Bone marrow (tissue), 2 donors: ENCODE results near the gene CELF5.
A peak's percentile ranks its signal among the peaks of the same experiment; 100 is the strongest.
"Not testable (repeated sequence)": the region's sequence is repeated elsewhere in the genome, so short reads cannot be mapped to it uniquely, and the experiment has no call there.

Experiments
- DNase-seq, 2 donors: peaks; one replicate each; lab custom pipeline; 2025; lab: John Stamatoyannopoulos, UW

Gene CELF5

GRCh38 chr19:3292958-3293529 is 68.6 kb downstream of the CELF5 start:
- no peak for DNase-seq

- no peak for DNase-seq
Observed at GRCh38 chr19:3293560-3293959, 69.1 kb downstream of the CELF5 start.

- no peak for DNase-seq
Observed at GRCh38 chr19:3294080-3294850, 69.8 kb downstream of the CELF5 start.

GRCh38 chr19:3295581-3295980 is 71.1 kb downstream of the CELF5 start:
- no peak for DNase-seq

- DNase-seq, result no peak
Observed at GRCh38 chr19:3296034-3296433, 71.6 kb downstream of the CELF5 start.

GRCh38 chr19:3296446-3296845 is 72.0 kb downstream of the CELF5 start:
- DNase-seq, result no peak

- DNase-seq, result no peak
Observed at GRCh38 chr19:3298853-3299449, 74.5 kb downstream of the CELF5 start.

GRCh38 chr19:3300566-3300965 is 76.1 kb downstream of the CELF5 start:
- DNase-seq, result not testable (repeated sequence)

- no peak for DNase-seq
Observed at GRCh38 chr19:3302755-3303154, 78.3 kb downstream of the CELF5 start.

- peak; percentile 22 to 63 for DNase-seq
Observed at GRCh38 chr19:3304871-3305423, 80.5 kb downstream of the CELF5 start.

GRCh38 chr19:3309724-3310123 is 85.3 kb downstream of the CELF5 start:
- no peak for DNase-seq

GRCh38 chr19:3310280-3310679 is 85.8 kb downstream of the CELF5 start:
- DNase-seq, result no peak

GRCh38 chr19:3310711-3311110 is 86.2 kb downstream of the CELF5 start:
- DNase-seq, result no peak

- DNase-seq, result no peak
Observed at GRCh38 chr19:3313199-3313575, 88.7 kb downstream of the CELF5 start.

- no peak for DNase-seq
Observed at GRCh38 chr19:3314962-3315675, 90.7 kb downstream of the CELF5 start.

- no peak for DNase-seq
Observed at GRCh38 chr19:3315676-3315973, 91.2 kb downstream of the CELF5 start.

- no peak for DNase-seq
Observed at GRCh38 chr19:3316132-3316648, 91.7 kb downstream of the CELF5 start.

- no peak for DNase-seq
Observed at GRCh38 chr19:3316659-3317207, 92.3 kb downstream of the CELF5 start.

GRCh38 chr19:3319643-3320353 is 95.3 kb downstream of the CELF5 start:
- DNase-seq, result no peak

- DNase-seq, result no peak
Observed at GRCh38 chr19:3320354-3320670, 95.9 kb downstream of the CELF5 start.

GRCh38 chr19:3320853-3321252 is 96.4 kb downstream of the CELF5 start:
- no peak for DNase-seq

GRCh38 chr19:3321696-3322095 is 97.2 kb downstream of the CELF5 start:
- DNase-seq, result no peak
